Keratinocyte (primary cell): Measurements from ENCODE around the gene UBXN6. TPM values are rescaled to one million over a fixed set of nuclear protein-coding genes. Genes with fewer than 3 reads are reported as not detected.

ENCODE experiments used
- DNase-seq: peaks from one replicate; pipeline ENCODE4 v3.0.0-alpha.2; 2011; ENCODE audit warnings: low read depth, missing footprints, low spot score
- FAIRE-seq: peaks from 2 replicates; lab custom pipeline; 2011; peaks lifted over from hg19 to GRCh38; lab: Jason Lieb, UNC
- H2AFZ ChIP-seq: 2 replicates; pipeline ENCODE4 v1.6.0; 2012; ENCODE audit warnings: low read length, control low read depth, inconsistent platforms; ENCODE audit not compliant: control insufficient read depth
- H3K27ac ChIP-seq: 2 replicates; pipeline ENCODE4 v1.5.1; 2011; ENCODE audit warnings: low read length; ENCODE audit not compliant: control insufficient read depth, insufficient read depth
- H3K27me3 ChIP-seq: 3 replicates; pipeline ENCODE4 v1.6.0; 2011; ENCODE audit warnings: low read length; ENCODE audit not compliant: control insufficient read depth, insufficient read depth; ENCODE audit errors: extremely low read depth
- H3K36me3 ChIP-seq, 2 experiments: 2 replicates in 1 of 2; 3 replicates in 1 of 2; pipeline ENCODE4 v1.5.1; 2011; ENCODE audit warnings: low read length in 2 of 2, mild to moderate bottlenecking in 1 of 2; ENCODE audit not compliant: control insufficient read depth in 2 of 2, insufficient read depth in 2 of 2; ENCODE audit errors: extremely low read depth in 1 of 2
- H3K4me1 ChIP-seq: 3 replicates; pipeline ENCODE4 v1.5.1; 2011; ENCODE audit warnings: low read length; ENCODE audit not compliant: control insufficient read depth, insufficient read depth; ENCODE audit errors: extremely low read depth
- H3K4me2 ChIP-seq: 3 replicates; pipeline ENCODE4 v1.6.0; 2011; ENCODE audit warnings: low read depth, low read length; ENCODE audit not compliant: control insufficient read depth, insufficient read depth; ENCODE audit errors: extremely low read depth
- H3K4me3 ChIP-seq, 3 experiments: fragments of 200-600 bp in 1 of 3; sonication (generic) in 1 of 3; 2 replicates in 2 of 3; 3 replicates in 1 of 3; pipeline ENCODE4 v1.5.1; 2011 to 2016; ENCODE audit warnings: low read length in 3 of 3, mild to moderate bottlenecking in 3 of 3, control low read depth in 2 of 3, inconsistent platforms in 1 of 3, low read depth in 1 of 3, mixed read lengths in 1 of 3, mixed run types in 1 of 3, moderate library complexity in 1 of 3; ENCODE audit not compliant: control insufficient read depth in 2 of 3, insufficient read depth in 2 of 3; ENCODE audit errors: extremely low read depth in 1 of 3
- H3K79me2 ChIP-seq: 2 replicates; pipeline ENCODE4 v1.6.0; 2012; ENCODE audit warnings: low read length; ENCODE audit not compliant: control insufficient read depth, insufficient read depth
- H3K9ac ChIP-seq: 3 replicates; pipeline ENCODE4 v1.6.0; 2011; ENCODE audit warnings: low read length; ENCODE audit not compliant: control insufficient read depth, insufficient read depth; ENCODE audit errors: extremely low read depth
- H3K9me1 ChIP-seq: 3 replicates; pipeline ENCODE4 v1.6.0; 2011; ENCODE audit warnings: low read length; ENCODE audit not compliant: control insufficient read depth, insufficient read depth; ENCODE audit errors: extremely low read depth
- H3K9me3 ChIP-seq: 2 replicates; pipeline ENCODE4 v1.5.1; 2012; ENCODE audit warnings: low read depth, low read length; ENCODE audit not compliant: control insufficient read depth
- H4K20me1 ChIP-seq: 3 replicates; pipeline ENCODE4 v1.6.0; 2011; ENCODE audit warnings: low read length; ENCODE audit not compliant: control insufficient read depth, insufficient read depth; ENCODE audit errors: extremely low read depth
- CTCF ChIP-seq, 3 experiments: IDR thresholded peaks in 1 of 3; conservative IDR thresholded peaks in 1 of 3; optimal IDR thresholded peaks in 1 of 3; 2 replicates in 2 of 3; 3 replicates in 1 of 3; pipeline versions ENCODE3 to v1.5.1; 2011; ENCODE audit warnings: low read length in 3 of 3, mild to moderate bottlenecking in 3 of 3, moderate library complexity in 2 of 3, control low read depth in 1 of 3, inconsistent platforms in 1 of 3; ENCODE audit not compliant: insufficient read depth in 2 of 3; ENCODE audit errors: extremely low read depth in 1 of 3
- EZH2 ChIP-seq: IDR thresholded peaks from one replicate; pipeline ENCODE4 v1.6.1; 2012; ENCODE audit warnings: inconsistent platforms, mild to moderate bottlenecking, low read length, moderate library complexity
- dilution Hi-C: fragments of 300-500 bp; cut with MboI; formaldehyde crosslinking; loops from one replicate; pipeline ENCODE4 v1.7.0; 2020; ENCODE audit warnings: low sequenced_read_pairs; ENCODE audit not compliant: extremely low pct_ligation_motif_present
- polyA plus RNA-seq, 5 experiments: library from polyadenylated mRNA; depleted of rRNA in 3 of 5; stranded (reverse) in 3 of 5; stranded (forward) in 1 of 5; unstranded in 1 of 5; fragments of >200 nt; gene quantifications; 1 replicate in 1 of 5; 2 replicates in 3 of 5; 3 replicates in 1 of 5; pipeline versions ENCODE4 v1.2.1 to v1.2.3, GENCODE V29; 2011 to 2012; ENCODE audit warnings: missing spikeins in 2 of 5, low read depth in 1 of 5, low replicate concordance in 1 of 5

UBXN6 gene
- polyA plus RNA-seq, 1 donor (not counting 4 experiments of a cell fraction or from before 2014, with no cell fraction given): 36.4 TPM

GRCh38 chr19:4413588-4413987 lies 44.0 kb downstream of the UBXN6 start:
- TF ChIP-seq EZH2: no peak
- TF ChIP-seq CTCF (optimal IDR thresholded peaks at IDR 0.05 in 1 of 3, IDR thresholded peaks at IDR 0.05 in 1 of 3, conservative IDR thresholded peaks at IDR 0.05 in 1 of 3; ENCODE audit: extremely low read depth in 1 of 3, insufficient read depth in 2 of 3, low read length in 3 of 3): no peak
- H3K36me3 ChIP-seq: peaks cover 5 to 17% of the 10 kb centered on the region in 2 experiments
- no peaks in the 10 kb centered on the region for H3K9me3 ChIP-seq
- FAIRE-seq (no peak), DNase-seq (no peak)
- no peak overlapping the region for H3K4me2 ChIP-seq
- H3K27me3 ChIP-seq: no peaks in the 10 kb centered on the region
- no peaks in the 10 kb centered on the region for H3K9me1 ChIP-seq
- no peaks in the 10 kb centered on the region for H4K20me1 ChIP-seq
- H3K9ac ChIP-seq: no peak overlapping the region
- dilution Hi-C loops: no loop called here
- no peak overlapping the region for H2AFZ ChIP-seq
- peaks cover 28% of the 10 kb centered on the region for H3K79me2 ChIP-seq
- H3K4me3 ChIP-seq: no peak overlapping the region
- H3K27ac ChIP-seq: no peak overlapping the region
- H3K4me1 ChIP-seq: no peaks in the 10 kb centered on the region

DNA sequence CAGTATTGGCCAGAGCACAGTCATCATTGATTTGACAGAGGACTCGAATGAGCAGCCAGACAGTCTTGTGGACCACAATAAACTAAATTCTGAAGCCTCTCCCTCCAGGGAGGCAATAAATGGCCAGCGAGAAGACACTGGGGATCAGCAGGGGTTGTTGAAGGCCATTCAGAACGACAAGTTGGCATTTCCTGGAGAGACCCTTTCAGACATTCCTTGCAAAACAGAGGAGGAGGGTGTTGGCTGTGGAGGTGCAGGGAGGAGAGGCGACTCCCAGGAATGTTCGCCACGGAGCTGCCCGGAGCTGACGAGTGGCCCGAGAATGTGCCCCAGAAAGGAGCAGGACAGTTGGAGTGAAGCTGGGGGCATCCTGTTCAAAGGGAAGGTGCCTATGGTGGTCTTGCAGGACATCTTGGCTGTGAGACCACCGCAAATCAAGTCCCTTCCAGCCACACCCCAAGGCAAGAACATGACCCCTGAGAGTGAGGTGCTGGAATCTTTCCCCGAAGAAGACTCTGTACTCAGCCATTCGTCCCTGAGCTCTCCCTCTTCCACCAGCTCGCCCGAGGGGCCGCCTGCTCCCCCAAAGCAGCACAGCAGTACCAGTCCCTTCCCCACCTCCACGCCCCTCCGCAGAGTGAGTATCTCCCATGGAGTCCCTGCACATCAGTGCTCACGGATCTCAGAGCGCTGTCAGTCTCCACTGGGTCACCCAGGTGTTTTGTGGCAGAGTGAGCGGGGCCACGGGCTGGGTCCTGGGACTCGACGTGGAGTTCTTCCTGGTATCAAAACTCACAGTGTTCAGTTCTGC lies 48.3 kb downstream of the UBXN6 start:
- DNase-seq (no peak), FAIRE-seq (no peak)
- no peak overlapping the region for H2AFZ ChIP-seq
- no peaks in the 10 kb centered on the region for H3K9me1 ChIP-seq
- TF ChIP-seq CTCF (optimal IDR thresholded peaks at IDR 0.05 in 1 of 3, IDR thresholded peaks at IDR 0.05 in 1 of 3, conservative IDR thresholded peaks at IDR 0.05 in 1 of 3; ENCODE audit: extremely low read depth in 1 of 3, insufficient read depth in 2 of 3, low read length in 3 of 3): no peak
- no peak for TF ChIP-seq EZH2
- no peaks in the 10 kb centered on the region for H3K4me1 ChIP-seq
- H3K4me3 ChIP-seq: no peak overlapping the region
- H3K9me3 ChIP-seq: no peaks in the 10 kb centered on the region
- H3K36me3 ChIP-seq: peaks cover 5 to 17% of the 10 kb centered on the region in 2 experiments
- no peak overlapping the region for H3K4me2 ChIP-seq
- dilution Hi-C loops: no loop called here
- no peaks in the 10 kb centered on the region for H4K20me1 ChIP-seq
- no peaks in the 10 kb centered on the region for H3K27me3 ChIP-seq
- H3K79me2 ChIP-seq: peaks cover 32% of the 10 kb centered on the region
- no peak overlapping the region for H3K27ac ChIP-seq
- no peak overlapping the region for H3K9ac ChIP-seq
